HEK293 (cell line): Measurements from ENCODE around the gene BIRC5.

Experiments
- CTCF ChIA-PET: fragments of 350-600 bp; formaldehyde crosslinking; extraction: SDS; loops from one replicate; lab custom pipeline; 2021; ENCODE audit warnings: antibody characterized with exemption; lab: Yijun Ruan, JAX
- POLR2A ChIA-PET: fragments of 300-600 bp; formaldehyde crosslinking; extraction: SDS; loops from one replicate; lab custom pipeline; 2020; ENCODE audit warnings: antibody characterized with exemption, inconsistent platforms; lab: Yijun Ruan, JAX
- H3K27ac ChIP-seq: fragments of 200-500 bp; sonication (Bioruptor generic); 2 replicates; pipeline ENCODE4 v1.5.1; 2014; ENCODE audit warnings: low read depth, low read length, control low read depth, inconsistent platforms; ENCODE audit errors: extremely low read depth
- H3K36me3 ChIP-seq, 2 experiments: fragments of 200-500 bp in 1 of 2; sonication (Bioruptor generic) in 1 of 2; 1 replicate in 1 of 2; 2 replicates in 1 of 2; pipeline ENCODE4 v1.5.1; 2014 to 2017; ENCODE audit warnings: inconsistent platforms in 2 of 2, low read length in 2 of 2; ENCODE audit not compliant: control insufficient read depth in 2 of 2, insufficient read depth in 1 of 2
- H3K4me1 ChIP-seq: fragments of 200-500 bp; sonication (Bioruptor generic); 2 replicates; pipeline ENCODE4 v1.5.1; 2014; ENCODE audit warnings: mild to moderate bottlenecking, low read length, inconsistent platforms; ENCODE audit not compliant: control insufficient read depth, insufficient read depth
- H3K4me3 ChIP-seq: 2 replicates; pipeline ENCODE4 v1.5.1; 2011; ENCODE audit warnings: low read depth, mild to moderate bottlenecking, control low read depth, low read length, moderate library complexity
- H3K9me3 ChIP-seq: fragments of 200-500 bp; sonication (Bioruptor generic); 2 replicates; pipeline ENCODE4 v1.5.1; 2014; ENCODE audit warnings: low read depth, low read length, inconsistent platforms; ENCODE audit not compliant: control insufficient read depth, insufficient read depth
- CTCF ChIP-seq: fragments of 450-650 bp; formaldehyde crosslinking; IDR thresholded peaks from 2 replicates; pipeline ENCODE4 v1.5.1; 2016; ENCODE audit warnings: missing biosample characterization, missing genetic modification characterization
- FEZF1 ChIP-seq: fragments of 450-650 bp; formaldehyde crosslinking; IDR thresholded peaks from 2 replicates; pipeline ENCODE4 v1.5.1; 2016; ENCODE audit warnings: missing biosample characterization, missing genetic modification characterization
- KLF7 ChIP-seq: fragments of 450-650 bp; formaldehyde crosslinking; IDR thresholded peaks from 2 replicates; pipeline ENCODE4 v1.5.1; 2016; ENCODE audit warnings: missing biosample characterization, missing genetic modification characterization, borderline replicate concordance
- MZF1 ChIP-seq: fragments of 450-650 bp; formaldehyde crosslinking; IDR thresholded peaks from 2 replicates; pipeline ENCODE4 v1.5.1; 2017; ENCODE audit warnings: missing biosample characterization, missing genetic modification characterization, borderline replicate concordance
- PRDM10 ChIP-seq: fragments of 450-650 bp; formaldehyde crosslinking; IDR thresholded peaks from 2 replicates; pipeline ENCODE4 v1.5.1; 2016; ENCODE audit warnings: missing biosample characterization, missing genetic modification characterization
- SCRT1 ChIP-seq: fragments of 450-650 bp; formaldehyde crosslinking; IDR thresholded peaks from 2 replicates; pipeline ENCODE4 v1.5.1; 2016; ENCODE audit warnings: missing biosample characterization, missing genetic modification characterization, borderline replicate concordance
- ZBTB1 ChIP-seq: fragments of 450-650 bp; formaldehyde crosslinking; IDR thresholded peaks from 2 replicates; pipeline ENCODE4 v1.5.1; 2016; ENCODE audit warnings: missing biosample characterization, missing genetic modification characterization
- ZBTB10 ChIP-seq: fragments of 450-650 bp; formaldehyde crosslinking; IDR thresholded peaks from 2 replicates; pipeline ENCODE4 v1.5.1; 2016; ENCODE audit warnings: missing biosample characterization, missing genetic modification characterization
- ZBTB7A ChIP-seq: fragments of 450-650 bp; formaldehyde crosslinking; IDR thresholded peaks from 2 replicates; pipeline ENCODE4 v1.5.1; 2016; ENCODE audit warnings: low read depth, missing biosample characterization, missing genetic modification characterization
- ZFP69B ChIP-seq: fragments of 450-650 bp; formaldehyde crosslinking; IDR thresholded peaks from 2 replicates; pipeline ENCODE4 v1.5.1; 2016; ENCODE audit warnings: missing biosample characterization, missing genetic modification characterization
- ZNF221 ChIP-seq: fragments of 450-650 bp; formaldehyde crosslinking; IDR thresholded peaks from 2 replicates; pipeline ENCODE4 v1.5.1; 2017; ENCODE audit warnings: missing biosample characterization, missing genetic modification characterization, borderline replicate concordance
- ZNF501 ChIP-seq: fragments of 450-650 bp; formaldehyde crosslinking; IDR thresholded peaks from 2 replicates; pipeline ENCODE4 v1.5.1; 2016; ENCODE audit warnings: missing biosample characterization, missing genetic modification characterization
- ZNF555 ChIP-seq: fragments of 450-650 bp; formaldehyde crosslinking; conservative IDR thresholded peaks from 2 replicates; pipeline ENCODE4 v1.5.1; 2017; ENCODE audit warnings: missing biosample characterization, mild to moderate bottlenecking, missing genetic modification characterization, inconsistent platforms
- ZNF580 ChIP-seq: fragments of 450-650 bp; formaldehyde crosslinking; IDR thresholded peaks from 2 replicates; pipeline ENCODE4 v1.5.1; 2016; ENCODE audit warnings: missing biosample characterization, missing genetic modification characterization
- ZNF629 ChIP-seq: fragments of 450-650 bp; formaldehyde crosslinking; IDR thresholded peaks from 2 replicates; pipeline ENCODE4 v1.5.1; 2017; ENCODE audit warnings: missing biosample characterization, missing genetic modification characterization
- ZNF660 ChIP-seq: fragments of 450-650 bp; IDR thresholded peaks from 2 replicates; pipeline ENCODE4 v1.5.1; 2018; ENCODE audit warnings: missing biosample characterization, mild to moderate bottlenecking, missing genetic modification characterization
- ZNF704 ChIP-seq: fragments of 450-650 bp; formaldehyde crosslinking; IDR thresholded peaks from 2 replicates; pipeline ENCODE4 v1.5.1; 2016; ENCODE audit warnings: missing biosample characterization, missing genetic modification characterization
- ZNF830 ChIP-seq: fragments of 450-650 bp; IDR thresholded peaks from 2 replicates; pipeline ENCODE4 v1.5.0; 2018; ENCODE audit warnings: missing biosample characterization, missing genetic modification characterization, low read depth, mild to moderate bottlenecking, moderate library complexity

BIRC5 gene

GRCh38 chr17:78184351-78184750 lies 29.7 kb upstream of the BIRC5 start:
- ChIA-PET POLR2A (interaction anchor here (0.8 to 2.0 kb wide), 6 partner anchors 9 to 67 kb away, joined by 3 to 8 read pairs (median 6); no protein-coding TSS in a partner anchor), CTCF (interaction anchor here (0.5 to 7.8 kb wide), 4 partner anchors 9 to 411 kb away, joined by 3 to 94 read pairs (median 6); no protein-coding TSS in a partner anchor)
- Histone ChIP-seq H3K9me3 (no peaks in the 10 kb centered on the region), H3K4me1 (peaks cover 2% of the 10 kb centered on the region), H3K36me3 (peaks cover 32 to 60% of the 10 kb centered on the region in 2 experiments), H3K4me3 (no peak overlapping the region), H3K27ac (no peak overlapping the region)
- TF ChIP-seq ZNF580: no peak
- TF ChIP-seq ZNF221 (tag by site-specific recombination): no peak
- no peak for TF ChIP-seq CTCF (tag by site-specific recombination)
- TF ChIP-seq MZF1: no peak
- TF ChIP-seq ZNF501 (tag by site-specific recombination): no peak
- TF ChIP-seq ZFP69B: no peak
- TF ChIP-seq ZNF660 (tag by site-specific recombination): no peak
- no peak for TF ChIP-seq ZBTB7A
- TF ChIP-seq ZBTB1 (tag by site-specific recombination): no peak
- no peak for TF ChIP-seq ZNF830 (tag by site-specific recombination)
- TF ChIP-seq ZBTB10 (tag by site-specific recombination): no peak
- no peak for TF ChIP-seq PRDM10 (tag by site-specific recombination)
- no peak for TF ChIP-seq ZNF555 (tag by site-specific recombination)
- no peak for TF ChIP-seq KLF7 (tag by site-specific recombination)
- no peak for TF ChIP-seq ZNF704 (tag by site-specific recombination)
- TF ChIP-seq ZNF629 (tag by site-specific recombination): no peak
- no peak for TF ChIP-seq SCRT1 (tag by site-specific recombination)
- no peak for TF ChIP-seq FEZF1 (tag by site-specific recombination)
